Measurements from ENCODE around the gene SALL3.

SALL3 gene

DNA sequence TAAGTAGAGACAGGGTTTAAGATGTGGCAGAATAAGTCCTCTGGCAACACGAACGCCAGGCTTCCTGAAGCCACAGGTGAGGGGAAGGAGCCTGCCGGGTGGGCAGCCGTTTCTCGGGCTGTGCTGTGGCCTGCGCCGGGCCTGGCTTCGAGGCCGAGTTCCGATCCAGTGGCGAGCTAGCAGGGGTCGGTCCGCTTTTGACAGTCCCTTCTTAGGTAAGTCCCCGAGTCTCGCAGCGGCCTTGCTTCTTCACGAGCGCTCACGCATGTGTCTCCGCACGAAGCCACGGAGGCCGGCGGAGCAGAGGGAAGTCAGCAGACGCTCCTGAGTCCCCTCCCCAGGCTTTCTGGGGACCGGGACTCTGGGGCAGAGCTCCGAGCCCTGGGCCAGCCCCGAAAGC is 26.0 kb downstream of the SALL3 start:
- no peak for DNase-seq (ENCODE audit: low read depth in 2 of 3, low spot score in 1 of 3)

DNA sequence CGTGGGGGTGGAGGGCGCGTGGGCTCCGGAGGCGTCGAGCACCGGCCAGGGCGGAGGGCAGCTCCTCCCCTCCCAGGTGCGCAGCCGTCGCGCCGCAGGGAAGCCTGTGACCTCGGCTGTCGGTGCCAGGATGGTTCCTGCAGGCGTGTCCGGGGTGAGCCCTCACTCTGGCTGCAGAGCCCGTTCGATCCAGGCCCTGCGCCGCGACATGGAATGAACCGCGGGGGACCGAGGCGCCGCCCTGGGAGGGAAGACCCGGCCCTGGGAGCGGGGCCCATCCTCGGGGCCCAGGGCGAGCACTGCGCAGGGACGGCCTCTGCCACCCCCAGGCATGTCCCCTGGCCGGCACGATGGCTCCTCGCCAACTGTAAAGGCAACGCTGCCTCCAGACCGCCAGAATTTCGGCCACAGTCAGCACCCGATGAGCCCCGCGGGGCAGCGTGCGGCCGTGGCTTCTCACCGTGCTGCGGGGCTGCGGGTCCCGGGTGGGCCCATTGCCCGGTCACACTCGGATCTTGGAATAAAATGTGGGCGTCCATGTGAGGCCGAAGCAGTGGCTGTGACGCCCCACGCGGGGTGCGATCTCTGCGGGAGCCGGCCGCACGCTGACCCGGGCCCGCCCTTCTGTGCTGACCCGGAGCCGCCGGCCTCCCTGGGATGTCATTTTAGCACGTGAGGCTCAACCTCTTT is 26.6 kb downstream of the SALL3 start:
- DNase-seq (ENCODE audit: low read depth in 2 of 3, low spot score in 1 of 3), result no peak

- DNase-seq (ENCODE audit: low read depth in 2 of 3, low spot score in 1 of 3), result no peak
Measured at GRCh38 chr18:79007440-79007839, 27.8 kb downstream of the SALL3 start.

GRCh38 chr18:79008356-79008940 is 28.8 kb downstream of the SALL3 start:
- DNase-seq (ENCODE audit: low read depth in 2 of 3, low spot score in 1 of 3), result no peak

DNA sequence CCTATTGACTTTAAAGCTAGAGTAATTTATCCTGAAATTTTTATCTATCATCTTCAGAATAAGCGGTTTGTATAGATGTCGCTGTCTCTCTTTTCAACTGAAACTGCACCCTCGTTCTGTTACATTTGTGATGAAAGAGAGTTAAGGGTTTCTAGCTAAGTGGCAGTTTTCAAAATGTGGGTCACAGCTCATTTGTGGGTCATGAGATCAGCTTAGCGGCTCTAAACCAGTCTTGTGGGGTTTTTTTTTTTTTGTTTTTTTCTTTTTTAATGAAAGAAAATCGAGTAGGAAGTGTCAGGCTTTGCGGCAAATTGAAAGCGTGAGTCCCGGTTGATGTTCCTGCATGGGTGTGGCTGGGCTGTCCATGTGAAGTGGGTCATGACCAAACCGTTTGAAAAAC is 31.2 kb downstream of the SALL3 start:
- no peak for DNase-seq (ENCODE audit: low read depth in 2 of 3, low spot score in 1 of 3)

DNA sequence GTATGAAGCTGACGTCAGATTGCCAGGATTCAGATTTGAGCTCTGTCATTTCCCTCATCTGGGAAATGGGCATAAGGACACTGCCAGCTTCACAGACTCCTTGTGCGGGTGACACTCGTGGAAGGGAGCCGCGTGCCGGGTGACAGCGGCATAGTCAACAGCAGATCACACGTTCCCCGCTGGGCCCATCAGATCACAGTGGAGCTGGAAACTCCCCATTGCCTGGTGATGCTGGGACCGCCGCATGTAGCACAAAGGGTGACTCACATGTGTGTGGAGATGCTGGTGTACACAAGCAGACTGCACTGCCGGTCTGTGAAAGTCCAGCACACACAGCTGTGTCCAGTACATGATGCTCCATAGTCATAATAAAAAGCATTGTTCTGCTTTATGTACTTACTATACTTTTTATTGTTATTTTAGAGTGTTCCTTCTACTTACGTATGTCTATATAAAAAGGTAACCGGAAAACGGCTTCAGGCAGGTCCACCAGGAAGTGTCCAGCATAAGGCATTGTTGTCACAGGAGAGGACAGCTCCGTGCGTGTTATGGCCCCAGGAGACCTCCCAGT is 31.8 kb downstream of the SALL3 start:
- DNase-seq (ENCODE audit: low read depth in 2 of 3, low spot score in 1 of 3), result no peak

- no peak for DNase-seq (ENCODE audit: low read depth in 2 of 3, low spot score in 1 of 3)
Measured at GRCh38 chr18:79013869-79014268, 34.3 kb downstream of the SALL3 start.

DNA sequence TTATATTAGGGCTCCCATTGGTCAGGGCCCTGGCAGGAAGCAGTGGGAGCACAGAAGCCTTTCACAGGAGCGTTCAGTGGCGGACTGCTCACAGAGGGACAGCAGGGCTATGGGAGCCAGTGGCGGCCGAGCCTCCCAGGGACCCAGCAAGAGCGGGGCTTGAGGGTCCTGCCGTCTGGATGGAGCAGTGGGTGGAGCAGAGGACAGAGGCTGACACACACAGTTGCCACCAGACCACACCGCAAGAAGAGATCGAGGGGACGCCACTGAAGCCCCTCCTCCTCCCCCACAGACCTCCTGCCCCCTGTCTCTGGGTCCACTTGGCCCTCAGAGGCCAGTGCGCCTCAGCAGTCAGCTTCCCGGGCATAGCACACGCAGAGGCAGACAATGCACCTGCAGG is 39.3 kb downstream of the SALL3 start:
- no peak for DNase-seq (ENCODE audit: low read depth in 2 of 3, low spot score in 1 of 3)

DNA sequence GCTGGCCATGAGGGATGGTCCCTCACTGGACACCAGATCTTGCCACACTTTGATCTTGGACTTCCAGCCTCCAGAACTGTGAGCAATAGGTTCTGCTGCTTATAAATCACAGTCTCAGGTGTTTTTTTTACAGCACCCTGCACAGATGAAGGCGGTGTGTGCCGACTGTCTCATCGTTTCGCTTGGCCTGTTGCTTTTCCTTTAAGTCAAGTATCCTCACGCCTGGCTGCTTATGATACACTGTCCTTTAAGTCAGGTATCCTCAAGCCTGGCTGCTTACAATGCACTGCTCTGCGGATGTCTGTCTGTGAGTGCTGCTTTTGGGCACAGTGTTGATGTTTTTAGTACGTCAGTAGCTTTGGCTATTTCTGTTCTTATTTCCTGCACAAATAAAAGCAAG is 40.3 kb downstream of the SALL3 start:
- DNase-seq (ENCODE audit: low read depth in 2 of 3, low spot score in 1 of 3), result no peak

DNA sequence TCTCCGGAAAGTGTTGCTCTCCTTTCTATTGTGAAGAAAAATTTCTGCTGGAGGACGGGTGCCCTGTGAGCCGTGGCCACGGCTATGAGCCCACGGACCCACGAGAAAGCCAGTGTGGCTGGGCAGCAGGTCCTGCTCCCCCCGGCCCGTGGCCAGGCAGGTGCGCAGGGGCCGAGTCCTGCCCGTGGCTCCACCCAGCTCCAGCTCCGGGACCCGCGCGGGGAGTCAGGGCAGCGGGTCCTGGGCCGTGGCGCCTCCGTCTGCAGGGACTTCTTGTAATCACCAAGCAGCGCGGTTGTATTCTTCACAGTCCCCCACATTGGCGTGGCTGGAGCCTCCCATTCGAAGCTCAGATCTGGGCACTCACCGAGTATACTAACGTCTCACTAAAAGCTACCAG is 43.0 kb downstream of the SALL3 start:
- DNase-seq (ENCODE audit: low read depth in 2 of 3, low spot score in 1 of 3), result no peak

- no peak for DNase-seq (ENCODE audit: low read depth in 2 of 3, low spot score in 1 of 3)
Measured at GRCh38 chr18:79026491-79026890, 46.9 kb downstream of the SALL3 start.

GRCh38 chr18:79030680-79031079 is 51.1 kb downstream of the SALL3 start:
- DNase-seq (ENCODE audit: low read depth in 2 of 3, low spot score in 1 of 3), result no peak

DNA sequence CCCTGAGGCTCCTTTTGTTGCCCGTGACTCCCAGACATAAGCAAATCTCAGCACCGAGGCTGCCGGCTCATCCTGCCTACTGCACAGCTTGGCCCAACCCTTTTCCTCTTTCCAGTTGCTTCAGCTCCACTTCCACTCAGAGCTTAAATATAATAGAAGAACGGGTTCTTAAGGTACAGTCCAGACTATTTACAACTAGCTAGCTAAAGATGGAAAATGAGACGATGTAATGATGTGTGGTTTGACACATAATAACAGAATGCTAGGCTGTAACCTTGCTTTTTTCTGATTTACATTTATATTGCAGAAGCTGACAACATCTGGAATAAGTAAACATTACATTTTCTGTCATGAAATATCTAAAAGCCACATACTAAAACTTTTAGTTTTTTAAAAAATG is 62.7 kb downstream of the SALL3 start:
- no peak for DNase-seq (ENCODE audit: low read depth in 2 of 3, low spot score in 1 of 3)

DNA sequence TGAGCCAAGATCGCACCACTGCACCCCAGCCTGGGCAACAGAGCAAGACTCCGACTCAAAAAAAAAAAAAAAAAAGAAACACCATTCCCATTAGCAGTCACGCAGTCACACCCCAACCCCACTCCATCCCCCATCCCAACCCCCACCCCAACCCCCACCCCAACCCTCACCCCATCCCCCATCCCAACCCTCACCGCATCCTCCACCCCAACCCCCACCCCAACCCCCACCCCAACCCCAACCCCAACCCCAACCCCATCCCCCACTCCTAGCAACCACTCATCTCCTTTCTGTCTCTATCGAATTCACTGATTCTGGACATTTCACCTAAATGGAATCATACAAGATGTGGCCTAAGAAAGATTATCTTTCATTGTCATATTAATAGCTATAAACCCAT is 63.7 kb downstream of the SALL3 start:
- DNase-seq (ENCODE audit: low read depth in 2 of 3, low spot score in 1 of 3), result no peak

DNA sequence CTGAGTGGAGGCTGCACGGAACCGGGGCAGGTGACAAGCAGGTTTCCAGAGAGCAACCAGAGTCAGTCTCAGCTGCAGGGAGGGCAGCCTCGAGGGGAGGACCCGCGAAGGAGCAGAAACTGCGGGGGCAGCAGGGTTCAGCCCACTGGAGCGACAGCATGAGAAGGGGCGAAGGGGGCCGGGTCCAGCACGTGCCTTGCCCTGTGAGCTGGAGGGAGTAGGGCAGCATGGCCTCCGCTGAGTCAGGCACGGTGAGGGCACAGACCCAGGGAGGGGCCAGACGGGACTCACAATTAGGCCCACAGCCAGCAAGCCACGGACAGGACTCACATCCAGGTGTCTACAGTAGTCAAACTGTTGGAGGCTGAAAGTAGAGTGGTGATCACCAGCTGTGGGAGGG is 66.9 kb downstream of the SALL3 start:
- DNase-seq (ENCODE audit: low read depth in 2 of 3, low spot score in 1 of 3), result no peak

DNA sequence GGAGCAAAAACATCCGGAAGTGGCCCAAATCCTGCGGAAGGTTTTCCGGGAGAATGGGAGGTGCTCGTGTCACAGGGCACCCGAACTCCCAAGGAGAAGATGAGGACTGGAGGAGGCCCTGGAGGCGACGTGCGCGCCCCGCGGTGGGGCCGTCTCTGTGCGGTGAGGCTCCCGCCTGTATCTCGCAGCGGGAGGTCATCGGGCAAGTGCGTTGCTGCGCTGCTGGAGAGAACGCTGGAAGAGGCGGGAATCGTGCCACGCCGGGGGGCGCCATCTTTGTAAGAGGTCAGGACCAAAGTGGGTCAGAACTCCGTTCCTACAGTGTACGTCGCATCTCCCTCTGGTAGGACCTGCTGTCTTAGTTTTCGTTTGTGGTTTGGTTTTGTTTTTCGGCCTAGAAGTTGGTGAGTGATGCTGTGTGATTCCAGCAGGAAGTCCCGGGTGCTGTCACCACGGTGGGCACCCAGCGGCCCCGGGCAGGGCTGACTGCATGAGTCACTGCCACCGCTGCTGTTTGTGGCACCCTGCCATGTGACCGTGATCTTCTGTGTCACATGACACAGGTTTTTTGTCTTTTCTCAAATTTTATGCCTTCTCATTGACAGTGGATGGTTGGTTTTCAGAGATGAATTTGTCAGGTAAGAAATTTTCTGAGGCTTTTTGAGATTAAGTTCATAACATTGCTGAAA is 68.1 kb downstream of the SALL3 start:
- DNase-seq (ENCODE audit: low read depth in 2 of 3, low spot score in 1 of 3), result no peak

GRCh38 chr18:79048245-79048632 is 68.6 kb downstream of the SALL3 start:
- no peak for DNase-seq (ENCODE audit: low read depth in 2 of 3, low spot score in 1 of 3)

DNA sequence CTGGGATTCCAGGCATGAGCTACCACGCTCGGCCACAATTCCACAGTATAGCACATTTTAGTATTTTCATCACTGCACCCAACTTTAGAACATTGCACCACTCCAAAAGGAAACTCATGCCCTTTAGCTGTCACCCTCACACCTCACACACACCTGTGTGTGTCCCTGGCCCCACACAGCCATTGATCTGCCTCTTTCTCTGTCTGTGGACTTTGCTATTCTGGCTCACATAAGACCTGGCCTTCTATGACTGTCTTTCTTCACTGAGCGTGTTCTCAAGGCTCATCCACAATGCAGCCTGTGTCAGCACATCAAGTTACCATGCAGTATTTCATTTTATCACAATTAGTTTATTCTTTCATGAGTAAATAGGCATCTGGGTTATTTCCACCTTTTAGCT is 69.9 kb downstream of the SALL3 start:
- no peak for DNase-seq (ENCODE audit: low read depth in 2 of 3, low spot score in 1 of 3)
